ENCODE data around the gene IYD.
A peak's percentile ranks its signal among the peaks of the same experiment; 100 is the strongest.

Gene IYD

GRCh38 chr6:150412221-150412620, 43.4 kb downstream of the IYD start:
- no peak for TF ChIP-seq CTCF (IDR thresholded peaks at IDR 0.05; ENCODE audit: low read depth, low read length)

GRCh38 chr6:150413198-150413597, 44.4 kb downstream of the IYD start:
- H3K4me3 ChIP-seq (ENCODE audit: low read depth, low read length): no peak overlapping the region
- TF ChIP-seq CTCF (IDR thresholded peaks at IDR 0.05; ENCODE audit: low read depth, low read length): no peak

More at GRCh38 chr6:150412221-150412620, 43.4 kb downstream of the IYD start:
- H3K4me3 ChIP-seq (ENCODE audit: low read depth, low read length): no peak overlapping the region

GRCh38 chr6:150413781-150414281, 45.0 kb downstream of the IYD start:
- no peak for TF ChIP-seq CTCF (IDR thresholded peaks at IDR 0.05; ENCODE audit: low read depth, low read length)
- H3K4me3 ChIP-seq (ENCODE audit: low read depth, low read length): no peak overlapping the region

GRCh38 chr6:150416128-150416527, 47.3 kb downstream of the IYD start:
- H3K4me3 ChIP-seq (ENCODE audit: low read depth, low read length): no peak overlapping the region
- TF ChIP-seq CTCF (IDR thresholded peaks at IDR 0.05; ENCODE audit: low read depth, low read length): no peak

- no peak overlapping the region for H3K4me3 ChIP-seq (ENCODE audit: low read depth, low read length)
- TF ChIP-seq CTCF (IDR thresholded peaks at IDR 0.05; ENCODE audit: low read depth, low read length): no peak
Observed at GRCh38 chr6:150417250-150417649, 48.4 kb downstream of the IYD start.

- peak; percentile 43; the same call in 1 of the 2 replicates for TF ChIP-seq CTCF (IDR thresholded peaks at IDR 0.05; ENCODE audit: low read depth, low read length)
- peak overlapping the region; percentile 20; the same call in 1 of the 2 replicates for H3K4me3 ChIP-seq (ENCODE audit: low read depth, low read length)
Observed at GRCh38 chr6:150417899-150418826, 49.4 kb downstream of the IYD start.
